ENCODE data around the gene LSM11.

GRCh38 chr5:157748760-157749461, 5.4 kb downstream of the LSM11 start:
- TF ChIP-seq TAF1 (IDR thresholded peaks at IDR 0.05; ENCODE audit: low read depth, low read length), result no peak
- no peak for TF ChIP-seq POLR2A (IDR thresholded peaks at IDR 0.05; ENCODE audit: low read depth, low read length)
- no peak for TF ChIP-seq SPI1 (IDR thresholded peaks at IDR 0.05; ENCODE audit: low read depth, low read length)
- TF ChIP-seq POU2F2 (IDR thresholded peaks at IDR 0.05; ENCODE audit: low read depth, low read length), result no peak
- no peak for TF ChIP-seq POLR2AphosphoS5 (IDR thresholded peaks at IDR 0.05; ENCODE audit: low read depth, low read length)

Measured in GM12891 (cell line).